HEK293T (cell line): Measurements from ENCODE around the gene ZNF536.
"Not testable (repeated sequence)": the region's sequence is repeated elsewhere in the genome, so short reads cannot be mapped to it uniquely, and the experiment has no call there.

Experiments used
- CTCF ChIA-PET: fragments of 350-600 bp; formaldehyde crosslinking; extraction: SDS; loops from one replicate; lab custom pipeline; 2021; ENCODE audit warnings: antibody characterized with exemption, inconsistent platforms; lab: Yijun Ruan, JAX
- POLR2A ChIA-PET: fragments of 350-600 bp; formaldehyde crosslinking; extraction: SDS; loops from one replicate; lab custom pipeline; 2020; ENCODE audit warnings: antibody characterized with exemption, inconsistent platforms; lab: Yijun Ruan, JAX
- DNase-seq: peaks from one replicate; pipeline ENCODE4 v3.0.0; 2012; ENCODE audit warnings: mixed read lengths; ENCODE audit errors: extremely low spot score
- ARNT ChIP-seq: fragments of 450-650 bp; IDR thresholded peaks from 2 replicates; pipeline ENCODE4 v1.6.1; 2017; ENCODE audit warnings: mild to moderate bottlenecking
- BHLHE40 ChIP-seq: fragments of 450-650 bp; IDR thresholded peaks from 2 replicates; pipeline ENCODE4 v1.6.1; 2016; ENCODE audit warnings: mild to moderate bottlenecking, moderate library complexity, borderline replicate concordance
- CTBP1 ChIP-seq: fragments of 450-650 bp; IDR thresholded peaks from 2 replicates; pipeline ENCODE4 v1.6.1; 2016; ENCODE audit warnings: borderline replicate concordance
- ELF4 ChIP-seq: fragments of 450-650 bp; IDR thresholded peaks from 2 replicates; pipeline ENCODE4 v1.6.1; 2017; ENCODE audit warnings: antibody characterized with exemption
- FOXA1 ChIP-seq: fragments of 450-650 bp; IDR thresholded peaks from 2 replicates; pipeline ENCODE4 v1.6.1; 2016; ENCODE audit warnings: mild to moderate bottlenecking
- FOXK2 ChIP-seq: fragments of 450-650 bp; IDR thresholded peaks from 2 replicates; pipeline ENCODE4 v1.6.1; 2016; ENCODE audit warnings: mild to moderate bottlenecking
- FOXM1 ChIP-seq: fragments of 450-650 bp; IDR thresholded peaks from 2 replicates; pipeline ENCODE4 v1.6.1; 2017; ENCODE audit warnings: mild to moderate bottlenecking, borderline replicate concordance
- HDGF ChIP-seq: fragments of 450-650 bp; IDR thresholded peaks from 2 replicates; pipeline ENCODE4 v1.6.1; 2017; ENCODE audit warnings: antibody characterized with exemption, borderline replicate concordance
- L3MBTL2 ChIP-seq: fragments of 450-650 bp; conservative IDR thresholded peaks from 2 replicates; pipeline ENCODE4 v1.6.1; 2016; ENCODE audit warnings: mild to moderate bottlenecking
- LEF1 ChIP-seq: fragments of 450-650 bp; IDR thresholded peaks from 2 replicates; pipeline ENCODE4 v1.6.1; 2017; ENCODE audit warnings: mild to moderate bottlenecking, borderline replicate concordance
- NFRKB ChIP-seq: fragments of 450-650 bp; IDR thresholded peaks from 2 replicates; pipeline ENCODE4 v1.6.1; 2016; ENCODE audit warnings: mild to moderate bottlenecking, moderate library complexity
- SP1 ChIP-seq: fragments of 450-650 bp; IDR thresholded peaks from 2 replicates; pipeline ENCODE4 v1.6.1; 2017
- SUZ12 ChIP-seq: fragments of 450-650 bp; IDR thresholded peaks from 2 replicates; pipeline ENCODE4 v1.6.1; 2016; ENCODE audit warnings: mild to moderate bottlenecking
- TARDBP ChIP-seq: fragments of 450-650 bp; IDR thresholded peaks from 2 replicates; pipeline ENCODE4 v1.6.1; 2016
- ZNF384 ChIP-seq: fragments of 450-650 bp; IDR thresholded peaks from 2 replicates; pipeline ENCODE4 v1.6.1; 2016
- TF ChIP-seq, protein P1 (sequence below): fragments of 450-650 bp; IDR thresholded peaks from 2 replicates; pipeline ENCODE4 v1.6.1; 2016

ZNF536 gene

DNA sequence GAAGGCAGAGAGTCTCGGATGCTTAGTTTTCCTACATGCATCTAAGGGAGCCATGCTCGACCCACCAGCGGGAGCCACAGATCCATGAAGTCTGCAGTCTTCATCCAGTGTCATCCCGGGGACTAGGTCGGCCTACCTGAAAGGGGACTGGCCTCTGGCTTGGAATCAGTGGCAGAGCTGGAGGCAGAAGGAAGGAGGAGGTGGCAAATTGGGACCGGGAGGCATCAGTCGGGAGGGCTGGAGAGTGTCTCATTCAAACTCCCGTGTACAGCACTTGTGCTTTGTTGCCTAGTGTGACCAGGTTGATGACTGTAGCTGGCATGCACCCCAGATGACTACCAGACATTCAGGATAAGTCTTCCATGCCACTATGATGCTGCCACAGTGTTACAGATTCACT is 26.5 kb upstream of the ZNF536 start:
- CTCF ChIA-PET, result no interaction called here
- POLR2A ChIA-PET, result no interaction called here
- TF ChIP-seq, protein P1, sequence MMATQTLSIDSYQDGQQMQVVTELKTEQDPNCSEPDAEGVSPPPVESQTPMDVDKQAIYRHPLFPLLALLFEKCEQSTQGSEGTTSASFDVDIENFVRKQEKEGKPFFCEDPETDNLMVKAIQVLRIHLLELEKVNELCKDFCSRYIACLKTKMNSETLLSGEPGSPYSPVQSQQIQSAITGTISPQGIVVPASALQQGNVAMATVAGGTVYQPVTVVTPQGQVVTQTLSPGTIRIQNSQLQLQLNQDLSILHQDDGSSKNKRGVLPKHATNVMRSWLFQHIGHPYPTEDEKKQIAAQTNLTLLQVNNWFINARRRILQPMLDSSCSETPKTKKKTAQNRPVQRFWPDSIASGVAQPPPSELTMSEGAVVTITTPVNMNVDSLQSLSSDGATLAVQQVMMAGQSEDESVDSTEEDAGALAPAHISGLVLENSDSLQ, result no peak
- TF ChIP-seq SP1 (no peak), NFRKB (no peak), L3MBTL2 (no peak), ARNT (no peak), LEF1 (no peak), CTBP1 (no peak), ELF4 (no peak), SUZ12 (no peak), FOXK2 (no peak), TARDBP (no peak), ZNF384 (no peak), BHLHE40 (no peak), FOXA1 (no peak), HDGF (no peak), FOXM1 (no peak)
- no peak for DNase-seq

DNA sequence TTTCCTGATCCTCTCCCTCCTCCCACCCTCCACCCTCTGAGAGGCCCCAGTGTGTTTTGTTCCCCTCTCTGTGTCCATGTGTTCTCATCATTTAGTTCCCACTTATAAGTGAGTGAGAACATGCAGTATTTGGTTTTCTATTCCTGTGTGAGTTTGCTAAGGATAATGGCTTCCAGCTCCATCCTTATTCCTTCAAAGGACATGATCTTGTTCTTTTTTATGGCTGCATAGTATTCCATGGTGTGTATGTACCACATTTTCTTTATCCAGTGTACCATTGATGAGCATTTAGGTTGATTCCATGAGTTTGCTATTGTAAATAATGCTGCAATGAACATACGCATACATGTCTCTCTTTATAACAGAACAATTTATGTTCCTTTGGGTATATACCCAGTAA is 25.7 kb upstream of the ZNF536 start:
- DNase-seq, POLR2A ChIA-PET, CTCF ChIA-PET: not testable (repeated sequence)

DNA sequence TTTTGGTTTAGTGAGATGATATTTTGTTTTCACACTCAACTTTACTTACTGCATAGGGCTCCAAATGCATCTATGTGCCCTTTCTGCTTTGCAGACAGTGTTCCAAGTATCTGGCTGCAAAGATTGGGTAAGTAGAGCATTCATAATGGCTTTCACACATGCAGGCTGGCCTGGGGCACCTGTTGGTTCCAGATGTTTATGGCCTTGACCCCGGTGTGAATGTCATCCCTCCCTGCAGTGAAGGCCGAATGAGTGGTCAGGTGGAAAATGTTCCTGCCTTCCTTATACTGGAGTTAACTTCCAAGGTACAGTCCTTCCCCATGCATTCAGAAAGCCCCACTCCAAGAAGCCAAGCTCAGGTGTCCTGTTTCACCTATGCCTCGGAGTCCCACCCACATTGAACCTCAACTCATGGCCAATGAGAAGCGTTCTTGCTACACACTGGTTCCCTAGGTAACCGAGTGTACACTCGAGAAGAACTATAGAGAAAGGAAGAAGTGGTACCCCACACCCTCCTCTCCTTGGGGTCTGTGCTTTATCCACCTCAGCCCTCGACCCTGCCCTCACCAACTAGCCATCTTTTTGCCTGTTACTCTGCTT is 23.0 kb upstream of the ZNF536 start:
- POLR2A ChIA-PET, result no interaction called here
- TF ChIP-seq LEF1 (no peak), HDGF (no peak), NFRKB (no peak), CTBP1 (no peak), SP1 (no peak), L3MBTL2 (no peak), ELF4 (no peak), ZNF384 (no peak), FOXM1 (no peak), TARDBP (no peak), BHLHE40 (no peak), FOXA1 (no peak), FOXK2 (no peak)
- TF ChIP-seq, protein P1, result no peak
- CTCF ChIA-PET, result interaction anchor here (0.6 kb wide), 1 partner anchor 74 kb away, joined by 3 read pairs; no protein-coding TSS in a partner anchor
- no peak for DNase-seq

DNA sequence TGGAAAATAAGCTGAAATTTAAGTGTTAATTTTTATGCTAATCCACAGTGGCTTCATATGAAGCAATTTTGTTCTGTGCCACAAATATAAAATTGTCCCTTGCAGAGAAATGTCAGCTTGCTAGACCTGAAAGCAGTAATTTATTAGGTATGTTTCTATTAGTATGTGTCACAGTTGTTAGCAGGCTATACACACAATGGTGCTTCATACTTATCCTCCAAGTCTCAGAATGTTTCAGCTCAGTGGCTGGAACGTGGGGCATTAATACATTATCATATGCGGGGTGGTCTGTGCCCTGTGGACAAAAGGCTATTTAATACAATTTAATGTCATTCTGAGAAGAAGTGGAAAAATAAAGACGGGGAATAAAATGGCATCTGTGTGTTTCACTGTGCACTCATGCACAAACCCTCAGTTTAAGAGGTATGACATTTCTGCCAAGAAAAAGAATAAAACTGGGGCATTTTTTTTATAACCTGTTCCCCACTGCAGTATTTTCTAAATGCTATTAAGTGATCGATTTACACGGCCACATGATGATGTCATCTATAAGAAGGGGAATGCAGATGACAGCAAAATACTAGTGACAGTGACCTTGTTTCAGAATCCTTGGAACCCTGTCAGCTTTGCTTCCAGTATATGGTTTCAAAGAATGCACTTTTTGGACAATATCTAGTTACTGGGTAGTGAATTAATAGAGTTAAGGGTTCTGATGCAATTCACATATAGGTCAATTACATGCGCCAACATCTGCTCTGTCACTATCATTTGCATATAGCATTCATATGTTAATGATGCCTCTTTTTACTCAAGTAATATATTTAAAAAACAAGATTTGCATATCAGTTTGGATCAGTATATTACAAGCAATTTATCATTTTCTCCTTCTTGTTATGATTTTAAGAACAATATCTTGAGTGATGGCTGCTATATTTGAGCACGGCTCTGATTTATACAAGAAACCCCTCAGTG is 21.2 kb upstream of the ZNF536 start:
- no peak for TF ChIP-seq ARNT
- TF ChIP-seq LEF1, result no peak
- TF ChIP-seq NFRKB, result no peak
- TF ChIP-seq HDGF, result no peak
- TF ChIP-seq, protein P1, result no peak
- no peak for TF ChIP-seq L3MBTL2
- no peak for TF ChIP-seq FOXA1
- no peak for TF ChIP-seq ELF4
- no peak for TF ChIP-seq BHLHE40
- TF ChIP-seq CTBP1, result no peak
- TF ChIP-seq SP1, result no peak
- no peak for TF ChIP-seq TARDBP
- no peak for TF ChIP-seq FOXK2
- no peak for TF ChIP-seq ZNF384
- no peak for TF ChIP-seq FOXM1
- no peak for TF ChIP-seq SUZ12
- no peak for DNase-seq
- ChIA-PET POLR2A (no interaction called here), CTCF (no interaction called here)

DNA sequence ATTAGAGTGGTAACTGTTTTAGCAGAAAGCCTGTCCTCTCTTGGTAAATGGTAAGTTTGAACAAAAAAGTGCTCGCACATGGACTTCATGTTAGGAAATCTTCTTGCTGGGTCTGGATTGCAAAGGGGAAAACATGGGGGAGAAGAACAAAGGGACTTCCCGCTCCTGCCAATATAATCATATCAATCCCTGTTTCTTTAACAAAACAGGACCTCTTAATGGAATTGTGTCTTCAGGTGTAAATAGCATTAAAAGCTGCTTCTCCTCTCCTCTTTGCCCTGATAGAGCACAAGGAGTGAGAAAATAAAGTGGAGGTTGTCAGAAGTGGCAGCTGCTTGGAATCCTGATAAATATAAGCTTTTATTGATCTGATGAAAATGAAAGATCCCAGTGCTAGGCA is 20.4 kb upstream of the ZNF536 start:
- ChIA-PET POLR2A (no interaction called here), CTCF (no interaction called here)
- DNase-seq, result no peak
- TF ChIP-seq BHLHE40 (no peak), L3MBTL2 (no peak), ZNF384 (no peak), NFRKB (no peak)

DNA sequence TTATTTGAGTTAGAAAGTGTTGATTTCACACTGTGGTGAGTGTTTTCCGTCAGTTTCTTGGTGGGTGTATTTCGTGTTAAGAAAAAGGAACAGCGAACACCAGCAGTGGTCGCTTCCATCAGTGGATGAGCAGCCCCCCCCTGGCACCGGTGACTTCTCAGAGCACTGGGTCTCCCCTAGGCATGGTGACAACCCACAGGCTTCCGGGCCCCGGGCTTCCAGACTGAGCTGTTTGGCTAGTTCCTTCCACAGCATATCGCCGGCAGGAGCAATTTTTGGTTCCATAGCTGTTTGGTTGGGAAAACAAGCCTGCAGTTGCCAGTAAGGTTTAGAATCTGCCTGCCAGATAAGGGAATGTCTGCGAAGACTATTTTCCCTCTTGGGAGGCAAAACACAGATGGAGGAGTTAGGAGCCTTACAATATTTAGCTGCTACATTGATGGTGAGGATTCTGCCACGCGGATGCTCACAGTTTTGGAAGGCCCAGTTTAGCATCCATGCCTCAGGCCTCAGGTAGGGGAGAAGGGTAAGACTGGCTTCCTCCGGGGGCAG is 18.7 kb upstream of the ZNF536 start:
- no peak for TF ChIP-seq FOXM1
- TF ChIP-seq FOXK2, result no peak
- TF ChIP-seq HDGF, result no peak
- TF ChIP-seq CTBP1, result no peak
- TF ChIP-seq TARDBP, result no peak
- no peak for TF ChIP-seq SP1
- TF ChIP-seq NFRKB, result no peak
- no peak for TF ChIP-seq SUZ12
- no peak for TF ChIP-seq FOXA1
- TF ChIP-seq L3MBTL2, result no peak
- TF ChIP-seq ARNT, result no peak
- no peak for TF ChIP-seq BHLHE40
- no peak for TF ChIP-seq ZNF384
- POLR2A ChIA-PET, result no interaction called here
- CTCF ChIA-PET, result no interaction called here
- no peak for DNase-seq
